K562 treated with DMSO at 1 percent for 4 hours (cell line): ENCODE data around the gene RETREG1. TPM values are rescaled to one million over a fixed set of nuclear protein-coding genes. Genes with fewer than 3 reads are reported as not detected.

Experiments
- total RNA-seq: library from RNA; unstranded; fragments of 300-600 nt; gene quantifications from 2 replicates; pipeline ENCODE4 v1.2.3, GENCODE V29; 2022; ENCODE audit not compliant: insufficient read depth

Gene RETREG1, protein sequence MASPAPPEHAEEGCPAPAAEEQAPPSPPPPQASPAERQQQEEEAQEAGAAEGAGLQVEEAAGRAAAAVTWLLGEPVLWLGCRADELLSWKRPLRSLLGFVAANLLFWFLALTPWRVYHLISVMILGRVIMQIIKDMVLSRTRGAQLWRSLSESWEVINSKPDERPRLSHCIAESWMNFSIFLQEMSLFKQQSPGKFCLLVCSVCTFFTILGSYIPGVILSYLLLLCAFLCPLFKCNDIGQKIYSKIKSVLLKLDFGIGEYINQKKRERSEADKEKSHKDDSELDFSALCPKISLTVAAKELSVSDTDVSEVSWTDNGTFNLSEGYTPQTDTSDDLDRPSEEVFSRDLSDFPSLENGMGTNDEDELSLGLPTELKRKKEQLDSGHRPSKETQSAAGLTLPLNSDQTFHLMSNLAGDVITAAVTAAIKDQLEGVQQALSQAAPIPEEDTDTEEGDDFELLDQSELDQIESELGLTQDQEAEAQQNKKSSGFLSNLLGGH
- not detected in 2 replicates for total RNA-seq

DNA sequence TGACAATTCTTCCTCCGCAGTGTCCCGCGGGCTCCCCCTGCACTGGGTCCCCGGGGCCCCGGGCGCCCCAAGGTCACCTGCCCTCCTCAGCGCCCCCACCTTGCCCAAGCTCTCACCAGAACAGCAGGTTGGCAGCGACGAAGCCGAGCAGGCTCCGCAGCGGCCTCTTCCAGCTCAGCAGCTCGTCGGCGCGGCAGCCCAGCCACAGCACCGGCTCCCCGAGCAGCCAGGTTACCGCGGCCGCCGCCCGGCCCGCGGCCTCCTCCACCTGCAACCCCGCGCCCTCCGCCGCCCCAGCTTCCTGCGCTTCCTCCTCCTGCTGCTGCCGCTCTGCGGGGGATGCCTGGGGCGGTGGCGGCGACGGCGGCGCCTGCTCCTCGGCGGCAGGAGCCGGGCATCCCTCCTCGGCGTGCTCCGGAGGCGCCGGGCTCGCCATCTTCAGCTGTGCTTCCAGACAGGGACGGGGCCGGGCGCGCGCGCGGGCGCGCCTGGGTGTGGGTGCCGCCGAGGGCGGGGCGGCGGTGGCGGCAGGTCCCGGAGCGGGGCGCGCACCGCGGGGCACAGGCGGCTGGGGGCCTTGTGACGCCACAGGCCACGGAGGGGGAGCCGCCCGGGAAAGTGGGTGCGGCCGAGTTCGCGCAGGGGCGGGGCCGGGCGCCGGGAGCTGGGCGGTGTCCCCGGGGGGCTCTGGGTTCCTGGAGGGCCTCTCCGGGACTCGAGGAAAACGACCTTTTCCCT is at the start of gene RETREG1:
Gene RETREG1 (minus strand): TSS at position 462 of the 738 bp plus-strand sequence. CDS start 26 bp downstream, at position 436.

GRCh38 chr5:16465544-16466432 is 151.0 kb downstream of the RETREG1 start, which contains the start of gene ZNF622:
Gene ZNF622, minus strand, starts transcription at chr5:16465800. Its CDS starts 135 bp downstream, at chr5:16465665.

Other genes with a start within 250 kb of the RETREG1 start
- 61.7 and 68.0 TPM in 2 replicates for gene ZNF622, start 151.2 kb downstream of the RETREG1 start, total RNA-seq